Esophagus squamous epithelium (tissue), 4 donors: ENCODE measurements around the gene FAU.

ENCODE experiments used
- CTCF ChIP-seq, 6 experiments: fragments of 450-650 bp in 4 of 6; fragments of 200-600 bp in 2 of 6; sonication (generic) in 2 of 6; IDR thresholded peaks; one replicate each; pipeline ENCODE4 v1.5.1; 2016 to 2019; ENCODE audit warnings: antibody characterized with exemption in 6 of 6, mild to moderate bottlenecking in 4 of 6, moderate library complexity in 4 of 6
- POLR2A ChIP-seq, 4 donors: fragments of 450-650 bp; IDR thresholded peaks; one replicate each; pipeline ENCODE4 v1.6.1; 2017; ENCODE audit warnings: antibody characterized with exemption in 4 of 4, mild to moderate bottlenecking in 4 of 4, moderate library complexity in 3 of 4

GRCh38 chr11:65127473-65128181 is 5.7 kb upstream of the FAU start:
- TF ChIP-seq CTCF (IDR thresholded peaks at IDR 0.05): no peak
- no peak for TF ChIP-seq POLR2A (IDR thresholded peaks at IDR 0.05)
